GM23338 (cell line): Measurements from ENCODE around the gene KDM6B.

Source experiments
- CTCF ChIP-seq, 2 experiments: fragments of 200-600 bp in 1 of 2; sonication (generic) in 1 of 2; conservative IDR thresholded peaks; 2 replicates each; pipeline versions ENCODE4 v1.5.1 to v1.6.1; 2016 to 2017; ENCODE audit warnings: antibody characterized with exemption in 2 of 2, low read depth in 2 of 2, mild to moderate bottlenecking in 2 of 2, moderate library complexity in 1 of 2
- EZH2 ChIP-seq: fragments of 200-600 bp; sonication (generic); IDR thresholded peaks from one replicate; pipeline ENCODE4 v1.8.0; 2017; ENCODE audit warnings: antibody characterized with exemption, mild to moderate bottlenecking, low read depth; ENCODE audit not compliant: unreplicated experiment
- EZH2phosphoT487 ChIP-seq: fragments of 200-600 bp; sonication (generic); IDR thresholded peaks from one replicate; pipeline ENCODE4 v1.8.1; 2018; ENCODE audit warnings: antibody characterized with exemption; ENCODE audit not compliant: unreplicated experiment
- POLR2AphosphoS5 ChIP-seq: IDR thresholded peaks from 2 replicates; pipeline ENCODE4 v1.6.1; 2016; ENCODE audit warnings: antibody characterized with exemption, low read depth
- REST ChIP-seq: IDR thresholded peaks from one replicate; pipeline ENCODE4 v1.6.1; 2018; ENCODE audit warnings: antibody characterized with exemption; ENCODE audit not compliant: unreplicated experiment
- ZNF114 ChIP-seq: fragments of 250-450 bp; sonication (Bioruptor Pico); IDR thresholded peaks from 2 replicates; pipeline ENCODE4 v1.5.0; 2020; ENCODE audit warnings: mild to moderate bottlenecking, moderate library complexity

GRCh38 chr17:7818026-7818425 is 16.0 kb upstream of the KDM6B start:
- TF ChIP-seq CTCF (conservative IDR thresholded peaks at IDR 0.05; ENCODE audit: low read depth in 2 of 2) (no peak), POLR2AphosphoS5 (no peak), REST (no peak), EZH2 (no peak), ZNF114 (CRISPR knock-in tag) (no peak), EZH2phosphoT487 (no peak)
